Measurements from ENCODE around the gene EYS. TPM values are rescaled to one million over a fixed set of nuclear protein-coding genes. Genes with fewer than 3 reads are reported as not detected.

EYS gene
- total and polyA plus RNA-seq, 2 of the 13 experiments (the other 11 are each of a cell fraction or from before 2014, with no cell fraction given): 0.04 to 0.07 TPM

DNA sequence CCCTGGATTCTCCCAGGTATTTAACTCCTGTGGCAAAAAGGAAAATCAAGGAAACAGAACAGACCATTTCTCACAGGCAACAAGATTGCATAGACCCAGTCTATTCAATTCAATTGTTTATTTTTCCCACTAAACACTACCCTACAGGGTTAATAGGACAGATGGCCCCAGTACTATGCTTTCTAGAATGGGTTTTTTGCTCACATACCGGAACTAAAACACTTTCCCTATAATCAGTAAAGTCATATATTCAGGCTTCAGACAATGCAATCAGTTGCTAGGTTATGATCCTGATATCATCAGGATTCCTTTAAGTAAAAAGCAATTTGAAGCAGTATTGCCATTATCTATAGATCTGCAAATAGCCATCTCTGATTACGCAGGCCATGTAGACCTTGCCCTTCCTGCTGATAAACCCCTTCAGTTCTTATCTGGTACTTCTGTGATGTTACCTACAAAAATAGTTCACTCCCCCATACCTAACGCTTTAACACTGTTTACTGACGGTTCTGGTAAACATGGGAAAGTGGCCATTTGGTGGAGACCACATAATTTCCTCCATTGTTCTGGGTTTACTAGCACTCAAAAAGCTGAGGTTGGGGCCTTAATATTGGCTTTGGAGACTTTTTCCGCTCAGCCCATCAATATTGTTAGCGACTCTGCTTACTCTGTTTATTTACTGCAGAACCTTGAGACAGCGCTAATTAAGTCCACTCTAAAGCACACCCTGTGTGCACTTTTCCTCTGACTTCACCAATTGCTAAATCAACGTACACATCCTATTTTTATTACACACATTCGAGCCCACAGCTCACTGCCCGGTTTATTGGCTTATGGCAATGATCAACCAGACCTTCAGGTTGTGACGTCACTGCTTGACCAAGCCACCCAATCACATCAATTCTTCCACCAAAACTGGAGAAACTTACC lies 1405.5 kb downstream of the EYS start (continued):
- TF ChIP-seq, protein P1, sequence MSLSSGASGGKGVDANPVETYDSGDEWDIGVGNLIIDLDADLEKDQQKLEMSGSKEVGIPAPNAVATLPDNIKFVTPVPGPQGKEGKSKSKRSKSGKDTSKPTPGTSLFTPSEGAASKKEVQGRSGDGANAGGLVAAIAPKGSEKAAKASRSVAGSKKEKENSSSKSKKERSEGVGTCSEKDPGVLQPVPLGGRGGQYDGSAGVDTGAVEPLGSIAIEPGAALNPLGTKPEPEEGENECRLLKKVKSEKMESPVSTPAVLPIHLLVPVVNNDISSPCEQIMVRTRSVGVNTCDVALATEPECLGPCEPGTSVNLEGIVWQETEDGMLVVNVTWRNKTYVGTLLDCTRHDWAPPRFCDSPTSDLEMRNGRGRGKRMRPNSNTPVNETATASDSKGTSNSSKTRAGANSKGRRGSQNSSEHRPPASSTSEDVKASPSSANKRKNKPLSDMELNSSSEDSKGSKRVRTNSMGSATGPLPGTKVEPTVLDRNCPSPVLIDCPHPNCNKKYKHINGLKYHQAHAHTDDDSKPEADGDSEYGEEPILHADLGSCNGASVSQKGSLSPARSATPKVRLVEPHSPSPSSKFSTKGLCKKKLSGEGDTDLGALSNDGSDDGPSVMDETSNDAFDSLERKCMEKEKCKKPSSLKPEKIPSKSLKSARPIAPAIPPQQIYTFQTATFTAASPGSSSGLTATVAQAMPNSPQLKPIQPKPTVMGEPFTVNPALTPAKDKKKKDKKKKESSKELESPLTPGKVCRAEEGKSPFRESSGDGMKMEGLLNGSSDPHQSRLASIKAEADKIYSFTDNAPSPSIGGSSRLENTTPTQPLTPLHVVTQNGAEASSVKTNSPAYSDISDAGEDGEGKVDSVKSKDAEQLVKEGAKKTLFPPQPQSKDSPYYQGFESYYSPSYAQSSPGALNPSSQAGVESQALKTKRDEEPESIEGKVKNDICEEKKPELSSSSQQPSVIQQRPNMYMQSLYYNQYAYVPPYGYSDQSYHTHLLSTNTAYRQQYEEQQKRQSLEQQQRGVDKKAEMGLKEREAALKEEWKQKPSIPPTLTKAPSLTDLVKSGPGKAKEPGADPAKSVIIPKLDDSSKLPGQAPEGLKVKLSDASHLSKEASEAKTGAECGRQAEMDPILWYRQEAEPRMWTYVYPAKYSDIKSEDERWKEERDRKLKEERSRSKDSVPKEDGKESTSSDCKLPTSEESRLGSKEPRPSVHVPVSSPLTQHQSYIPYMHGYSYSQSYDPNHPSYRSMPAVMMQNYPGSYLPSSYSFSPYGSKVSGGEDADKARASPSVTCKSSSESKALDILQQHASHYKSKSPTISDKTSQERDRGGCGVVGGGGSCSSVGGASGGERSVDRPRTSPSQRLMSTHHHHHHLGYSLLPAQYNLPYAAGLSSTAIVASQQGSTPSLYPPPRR (CRISPR knock-in tag; IDR thresholded peaks at IDR 0.05; ENCODE audit: borderline replicate concordance): peak; percentile 99
- TF ChIP-seq KDM2A (CRISPR knock-in tag; IDR thresholded peaks at IDR 0.05; ENCODE audit: borderline replicate concordance, low read depth) (no peak), SIX4 (CRISPR knock-in tag; IDR thresholded peaks at IDR 0.05) (peak; percentile 73; the same call in 1 of the 2 replicates), ZNF317 (CRISPR knock-in tag; IDR thresholded peaks at IDR 0.05) (peak; percentile 63; the same call in 1 of the 2 replicates), CCDC6 (CRISPR knock-in tag; IDR thresholded peaks at IDR 0.05) (peak; percentile 58; the same call in 1 of the 2 replicates), ZNF569 (CRISPR knock-in tag; IDR thresholded peaks at IDR 0.05; ENCODE audit: borderline replicate concordance) (no peak), ZKSCAN1 (IDR thresholded peaks at IDR 0.05; ENCODE audit: low read length) (no peak), SP140L (CRISPR knock-in tag; IDR thresholded peaks at IDR 0.05; ENCODE audit: borderline replicate concordance) (0 out of 2 replicates have a peak, but pooled peaks have one; percentile 74), CREM (IDR thresholded peaks at IDR 0.05) (peak; percentile 86; the same call in 1 of the 2 replicates), CREM (CRISPR knock-in tag; IDR thresholded peaks at IDR 0.05) (no peak), FOXA1 (IDR thresholded peaks at IDR 0.05) (peak; percentile 81), FOXA1 (CRISPR knock-in tag; IDR thresholded peaks at IDR 0.05) (peak; percentile 97), CREB1 (IDR thresholded peaks at IDR 0.05) (peak; percentile 99), CREB1 (CRISPR knock-in tag; IDR thresholded peaks at IDR 0.05) (peak; percentile 74), KMT2B (CRISPR knock-in tag; IDR thresholded peaks at IDR 0.05) (peak; percentile 30; the same call in 1 of the 2 replicates)
- TF ChIP-seq, protein P2, sequence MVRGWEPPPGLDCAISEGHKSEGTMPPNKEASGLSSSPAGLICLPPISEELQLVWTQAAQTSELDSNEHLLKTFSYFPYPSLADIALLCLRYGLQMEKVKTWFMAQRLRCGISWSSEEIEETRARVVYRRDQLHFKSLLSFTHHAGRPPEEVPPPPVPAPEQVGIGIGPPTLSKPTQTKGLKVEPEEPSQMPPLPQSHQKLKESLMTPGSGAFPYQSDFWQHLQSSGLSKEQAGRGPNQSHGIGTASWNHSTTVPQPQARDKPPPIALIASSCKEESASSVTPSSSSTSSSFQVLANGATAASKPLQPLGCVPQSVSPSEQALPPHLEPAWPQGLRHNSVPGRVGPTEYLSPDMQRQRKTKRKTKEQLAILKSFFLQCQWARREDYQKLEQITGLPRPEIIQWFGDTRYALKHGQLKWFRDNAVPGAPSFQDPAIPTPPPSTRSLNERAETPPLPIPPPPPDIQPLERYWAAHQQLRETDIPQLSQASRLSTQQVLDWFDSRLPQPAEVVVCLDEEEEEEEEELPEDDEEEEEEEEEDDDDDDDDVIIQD (CRISPR knock-in tag; IDR thresholded peaks at IDR 0.05; ENCODE audit: low read depth): 0 out of 2 replicates have a peak, but pooled peaks have one; percentile 16
- TF ChIP-seq, protein P3, sequence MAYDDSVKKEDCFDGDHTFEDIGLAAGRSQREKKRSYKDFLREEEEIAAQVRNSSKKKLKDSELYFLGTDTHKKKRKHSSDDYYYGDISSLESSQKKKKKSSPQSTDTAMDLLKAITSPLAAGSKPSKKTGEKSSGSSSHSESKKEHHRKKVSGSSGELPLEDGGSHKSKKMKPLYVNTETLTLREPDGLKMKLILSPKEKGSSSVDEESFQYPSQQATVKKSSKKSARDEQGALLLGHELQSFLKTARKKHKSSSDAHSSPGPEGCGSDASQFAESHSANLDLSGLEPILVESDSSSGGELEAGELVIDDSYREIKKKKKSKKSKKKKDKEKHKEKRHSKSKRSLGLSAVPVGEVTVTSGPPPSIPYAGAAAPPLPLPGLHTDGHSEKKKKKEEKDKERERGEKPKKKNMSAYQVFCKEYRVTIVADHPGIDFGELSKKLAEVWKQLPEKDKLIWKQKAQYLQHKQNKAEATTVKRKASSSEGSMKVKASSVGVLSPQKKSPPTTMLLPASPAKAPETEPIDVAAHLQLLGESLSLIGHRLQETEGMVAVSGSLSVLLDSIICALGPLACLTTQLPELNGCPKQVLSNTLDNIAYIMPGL (CRISPR knock-in tag; IDR thresholded peaks at IDR 0.05; ENCODE audit: borderline replicate concordance in 1 of 2, low read depth in 1 of 2): peak in 1 of 2 experiments; percentile 24; a peak in 1 of 4 replicates
- TF ChIP-seq, protein P4, sequence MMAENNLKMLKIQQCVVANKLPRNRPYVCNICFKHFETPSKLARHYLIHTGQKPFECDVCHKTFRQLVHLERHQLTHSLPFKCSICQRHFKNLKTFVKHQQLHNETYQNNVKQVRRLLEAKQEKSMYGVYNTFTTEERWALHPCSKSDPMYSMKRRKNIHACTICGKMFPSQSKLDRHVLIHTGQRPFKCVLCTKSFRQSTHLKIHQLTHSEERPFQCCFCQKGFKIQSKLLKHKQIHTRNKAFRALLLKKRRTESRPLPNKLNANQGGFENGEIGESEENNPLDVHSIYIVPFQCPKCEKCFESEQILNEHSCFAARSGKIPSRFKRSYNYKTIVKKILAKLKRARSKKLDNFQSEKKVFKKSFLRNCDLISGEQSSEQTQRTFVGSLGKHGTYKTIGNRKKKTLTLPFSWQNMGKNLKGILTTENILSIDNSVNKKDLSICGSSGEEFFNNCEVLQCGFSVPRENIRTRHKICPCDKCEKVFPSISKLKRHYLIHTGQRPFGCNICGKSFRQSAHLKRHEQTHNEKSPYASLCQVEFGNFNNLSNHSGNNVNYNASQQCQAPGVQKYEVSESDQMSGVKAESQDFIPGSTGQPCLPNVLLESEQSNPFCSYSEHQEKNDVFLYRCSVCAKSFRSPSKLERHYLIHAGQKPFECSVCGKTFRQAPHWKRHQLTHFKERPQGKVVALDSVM (CRISPR knock-in tag; IDR thresholded peaks at IDR 0.05): 0 out of 2 replicates have a peak, but pooled peaks have one; percentile 19

Measured in HepG2 (cell line).